ENCODE data around the gene F3. TPM values are rescaled to one million over a fixed set of nuclear protein-coding genes. Genes with fewer than 3 reads are reported as not detected.

F3 gene
- total RNA-seq, 3 donors from 2014 or later: 0.45 to 0.60 (median 0.53) TPM

- H3K27me3 Mint-ChIP-seq (ENCODE audit: low read depth): peaks cover 60% of the 10 kb centered on the region
- H3K4me1 Mint-ChIP-seq (ENCODE audit: low read depth): peaks cover 18% of the 10 kb centered on the region
- H3K4me3 Mint-ChIP-seq: peak overlapping the region; percentile 19
- H3K36me3 Mint-ChIP-seq (ENCODE audit: insufficient read depth): no peaks in the 10 kb centered on the region
- no peak for DNase-seq
- H3K9me3 Mint-ChIP-seq: no peaks in the 10 kb centered on the region
- ATAC-seq: no peak
These were observed 1.4 kb upstream of the F3 start for GRCh38 chr1:94543001-94543400.

GRCh38 chr1:94542088-94542870, 720 bp upstream of the F3 start:
- H3K9me3 Mint-ChIP-seq: no peaks in the 10 kb centered on the region
- H3K4me1 Mint-ChIP-seq (ENCODE audit: low read depth): peaks cover 18% of the 10 kb centered on the region
- peak overlapping the region; percentile 73 for H3K4me3 Mint-ChIP-seq
- ATAC-seq: peak; percentile 11 to 23
- H3K36me3 Mint-ChIP-seq (ENCODE audit: insufficient read depth): no peaks in the 10 kb centered on the region
- peaks cover 57% of the 10 kb centered on the region for H3K27me3 Mint-ChIP-seq (ENCODE audit: low read depth)
- no peak for DNase-seq

- Mint-ChIP-seq H3K4me3 (peak overlapping the region; percentile 50), H3K9me3 (no peaks in the 10 kb centered on the region), H3K27me3 (ENCODE audit: low read depth) (peaks cover 60% of the 10 kb centered on the region), H3K36me3 (ENCODE audit: insufficient read depth) (no peaks in the 10 kb centered on the region), H3K4me1 (ENCODE audit: low read depth) (peaks cover 18% of the 10 kb centered on the region)
- DNase-seq (no peak), ATAC-seq (no peak)
These were observed 916 bp downstream of the F3 start for GRCh38 chr1:94540440-94541245.

- no peak for DNase-seq
- Mint-ChIP-seq H3K4me1 (ENCODE audit: low read depth) (peaks cover 18% of the 10 kb centered on the region), H3K9me3 (no peaks in the 10 kb centered on the region), H3K36me3 (ENCODE audit: insufficient read depth) (no peaks in the 10 kb centered on the region), H3K27me3 (ENCODE audit: low read depth) (peaks cover 58% of the 10 kb centered on the region), H3K4me3 (no peak overlapping the region)
- ATAC-seq: no peak
These were observed 2.1 kb downstream of the F3 start for GRCh38 chr1:94539496-94539895.

GRCh38 chr1:94538243-94538827, 3.2 kb downstream of the F3 start:
- H3K4me3 Mint-ChIP-seq: no peak overlapping the region

GRCh38 chr1:94537254-94537653, 4.3 kb downstream of the F3 start:
- Mint-ChIP-seq H3K9me3 (no peaks in the 10 kb centered on the region), H3K4me1 (ENCODE audit: low read depth) (peaks cover 11% of the 10 kb centered on the region), H3K27me3 (ENCODE audit: low read depth) (peaks cover 42% of the 10 kb centered on the region), H3K4me3 (no peak overlapping the region), H3K36me3 (ENCODE audit: insufficient read depth) (no peaks in the 10 kb centered on the region)
- no peak for ATAC-seq
- no peak for DNase-seq

More at GRCh38 chr1:94538243-94538827, 3.2 kb downstream of the F3 start:
- peaks cover 18% of the 10 kb centered on the region for H3K4me1 Mint-ChIP-seq (ENCODE audit: low read depth)
- H3K9me3 Mint-ChIP-seq: no peaks in the 10 kb centered on the region
- no peak for ATAC-seq
- DNase-seq: no peak
- H3K27me3 Mint-ChIP-seq (ENCODE audit: low read depth): peaks cover 49% of the 10 kb centered on the region
- H3K36me3 Mint-ChIP-seq (ENCODE audit: insufficient read depth): no peaks in the 10 kb centered on the region

GRCh38 chr1:94535879-94536278, 5.7 kb downstream of the F3 start:
- Mint-ChIP-seq H3K36me3 (ENCODE audit: insufficient read depth) (no peaks in the 10 kb centered on the region), H3K9me3 (no peaks in the 10 kb centered on the region), H3K4me3 (no peak overlapping the region), H3K4me1 (ENCODE audit: low read depth) (peaks cover 4% of the 10 kb centered on the region), H3K27me3 (ENCODE audit: low read depth) (peaks cover 35% of the 10 kb centered on the region)
- DNase-seq: no peak
- no peak for ATAC-seq

- Mint-ChIP-seq H3K27me3 (ENCODE audit: low read depth) (peaks cover 27% of the 10 kb centered on the region), H3K36me3 (ENCODE audit: insufficient read depth) (no peaks in the 10 kb centered on the region), H3K4me1 (ENCODE audit: low read depth) (no peaks in the 10 kb centered on the region), H3K4me3 (no peak overlapping the region), H3K9me3 (no peaks in the 10 kb centered on the region)
- ATAC-seq (no peak), DNase-seq (no peak)
These were observed 6.5 kb downstream of the F3 start for GRCh38 chr1:94535095-94535494.

GRCh38 chr1:94532077-94532476, 9.5 kb downstream of the F3 start:
- peaks cover 10% of the 10 kb centered on the region for H3K27me3 Mint-ChIP-seq (ENCODE audit: low read depth)
- no peak for ATAC-seq
- H3K4me1 Mint-ChIP-seq (ENCODE audit: low read depth): no peaks in the 10 kb centered on the region
- no peak for DNase-seq
- H3K9me3 Mint-ChIP-seq: no peaks in the 10 kb centered on the region
- H3K4me3 Mint-ChIP-seq: no peak overlapping the region
- H3K36me3 Mint-ChIP-seq (ENCODE audit: insufficient read depth): no peaks in the 10 kb centered on the region

- H3K27me3 Mint-ChIP-seq (ENCODE audit: low read depth): peaks cover 6% of the 10 kb centered on the region
- no peaks in the 10 kb centered on the region for H3K36me3 Mint-ChIP-seq (ENCODE audit: insufficient read depth)
- no peak overlapping the region for H3K4me3 Mint-ChIP-seq
- ATAC-seq: no peak
- no peaks in the 10 kb centered on the region for H3K9me3 Mint-ChIP-seq
- no peaks in the 10 kb centered on the region for H3K4me1 Mint-ChIP-seq (ENCODE audit: low read depth)
- no peak for DNase-seq
These were observed 9.9 kb downstream of the F3 start for GRCh38 chr1:94531664-94532063.

GRCh38 chr1:94530373-94530878, 11.1 kb downstream of the F3 start:
- Mint-ChIP-seq H3K27me3 (ENCODE audit: low read depth) (peaks cover 3% of the 10 kb centered on the region), H3K4me1 (ENCODE audit: low read depth) (no peaks in the 10 kb centered on the region), H3K36me3 (ENCODE audit: insufficient read depth) (no peaks in the 10 kb centered on the region), H3K4me3 (no peak overlapping the region), H3K9me3 (no peaks in the 10 kb centered on the region)
- DNase-seq: no peak
- ATAC-seq: no peak

GRCh38 chr1:94529416-94529815, 12.1 kb downstream of the F3 start:
- Mint-ChIP-seq H3K36me3 (ENCODE audit: insufficient read depth) (no peaks in the 10 kb centered on the region), H3K4me1 (ENCODE audit: low read depth) (no peaks in the 10 kb centered on the region), H3K27me3 (ENCODE audit: low read depth) (no peaks in the 10 kb centered on the region), H3K9me3 (no peaks in the 10 kb centered on the region), H3K4me3 (no peak overlapping the region)
- no peak for ATAC-seq
- no peak for DNase-seq

GRCh38 chr1:94528826-94529225, 12.7 kb downstream of the F3 start:
- Mint-ChIP-seq H3K9me3 (no peaks in the 10 kb centered on the region), H3K27me3 (ENCODE audit: low read depth) (no peaks in the 10 kb centered on the region), H3K36me3 (ENCODE audit: insufficient read depth) (no peaks in the 10 kb centered on the region), H3K4me1 (ENCODE audit: low read depth) (no peaks in the 10 kb centered on the region), H3K4me3 (no peak overlapping the region)
- DNase-seq: no peak
- no peak for ATAC-seq

- no peaks in the 10 kb centered on the region for H3K4me1 Mint-ChIP-seq (ENCODE audit: low read depth)
- ATAC-seq (no peak), DNase-seq (no peak)
- H3K27me3 Mint-ChIP-seq (ENCODE audit: low read depth): no peaks in the 10 kb centered on the region
- no peaks in the 10 kb centered on the region for H3K36me3 Mint-ChIP-seq (ENCODE audit: insufficient read depth)
- no peaks in the 10 kb centered on the region for H3K9me3 Mint-ChIP-seq
- H3K4me3 Mint-ChIP-seq: no peak overlapping the region
These were observed 13.3 kb downstream of the F3 start for GRCh38 chr1:94528299-94528698.
